HCT116 (cell line): Measurements from ENCODE around the gene CDC42BPB. TPM values are rescaled to one million over a fixed set of nuclear protein-coding genes. Genes with fewer than 3 reads are reported as not detected.
"Not testable (repeated sequence)": the region's sequence is repeated elsewhere in the genome, so short reads cannot be mapped to it uniquely, and the experiment has no call there.

Source experiments
- ATAC-seq: fragments of 200-7000 bp; cut with Tn5 transposase; 2 replicates; pipeline ENCODE4 v1.9.1; 2020; ENCODE audit warnings: mild to moderate bottlenecking, moderate library complexity
- BruUV-seq: library from RNA; stranded (reverse); fragments of 400-500 nt; replicated peaks from 2 replicates; lab custom pipeline; 2021; lab: Mats Ljungman, UMichigan
- CTCF ChIA-PET: fragments of 300-600 bp; sonication (Branson Sonifier 250); formaldehyde crosslinking; loops from one replicate; lab custom pipeline; 2021; ENCODE audit warnings: antibody characterized with exemption; lab: Charles Lee
- POLR2A ChIA-PET: fragments of 300-600, 350-600 bp; sonication (Branson Sonifier 250); formaldehyde crosslinking; loops from one replicate; lab custom pipeline; 2021; ENCODE audit warnings: antibody characterized with exemption; lab: Charles Lee
- RAD21 ChIA-PET, 2 experiments: fragments of 300-600 bp; sonication (Branson Sonifier 250); formaldehyde crosslinking; loops; one replicate each; lab custom pipeline; 2023; ENCODE audit warnings: low total read pairs in 2 of 2; ENCODE audit not compliant: uncharacterized antibody in 2 of 2, unreplicated experiment in 2 of 2, low non-redundant PET in 1 of 2; lab: Charles Lee
- DNase-seq: peaks from one replicate; pipeline ENCODE4 v3.0.0-alpha.2; 2010; ENCODE audit warnings: low read depth, low spot score
- H2AFZ ChIP-seq: fragments of 200-600 bp; shearing (Covaris generic), sonication (generic); 2 replicates; pipeline ENCODE4 v1.6.1; 2017; ENCODE audit warnings: low read depth, mixed run types, mixed read lengths, antibody characterized with exemption, low read length; ENCODE audit not compliant: poor library complexity, severe bottlenecking
- H3K27ac ChIP-seq: 2 replicates; pipeline ENCODE4 v1.5.1; 2012; ENCODE audit warnings: low read depth, low read length
- H3K27me3 ChIP-seq: fragments of 200-600 bp; sonication (generic); 2 replicates; pipeline ENCODE4 v1.6.1; 2016; ENCODE audit warnings: mixed run types, low read length, mixed read lengths; ENCODE audit not compliant: insufficient read depth
- H3K36me3 ChIP-seq, 2 experiments: fragments of 200-500 bp in 1 of 2; fragments of 200-600 bp in 1 of 2; sonication (Bioruptor generic) in 1 of 2; sonication (generic) in 1 of 2; 2 replicates each; pipeline versions ENCODE4 v1.5.1 to v1.6.1; 2014 to 2016; ENCODE audit warnings: low read length in 2 of 2, inconsistent platforms in 1 of 2, mixed read lengths in 1 of 2, mixed run types in 1 of 2; ENCODE audit not compliant: insufficient read depth in 2 of 2, control insufficient read depth in 1 of 2
- H3K4me1 ChIP-seq, 2 experiments: fragments of 200-600 bp in 1 of 2; sonication (generic) in 1 of 2; 2 replicates each; pipeline versions ENCODE4 v1.5.1 to v1.6.1; 2012 to 2017; ENCODE audit warnings: low read length in 2 of 2, inconsistent platforms in 1 of 2, mild to moderate bottlenecking in 1 of 2, mixed read lengths in 1 of 2, mixed run types in 1 of 2, moderate library complexity in 1 of 2; ENCODE audit not compliant: insufficient read depth in 2 of 2, control insufficient read depth in 1 of 2
- H3K4me2 ChIP-seq: fragments of 200-600 bp; sonication (generic); 2 replicates; pipeline ENCODE4 v1.6.1; 2017; ENCODE audit warnings: mixed run types, low read length, mixed read lengths
- H3K4me3 ChIP-seq, 2 experiments: fragments of 200-600 bp in 1 of 2; sonication (generic) in 1 of 2; replicated peaks in 1 of 2; 2 replicates each; pipeline ENCODE4 v1.5.1; 2011 to 2016; ENCODE audit warnings: low read length in 2 of 2, control low read depth in 1 of 2, low read depth in 1 of 2, mild to moderate bottlenecking in 1 of 2, mixed read lengths in 1 of 2, mixed run types in 1 of 2
- H3K79me2 ChIP-seq: fragments of 200-600 bp; sonication (generic); 2 replicates; pipeline ENCODE4 v1.6.1; 2017; ENCODE audit warnings: mild to moderate bottlenecking, mixed run types, low read length, moderate library complexity, mixed read lengths; ENCODE audit not compliant: insufficient read depth
- H3K9ac ChIP-seq: fragments of 200-600 bp; sonication (generic); 2 replicates; pipeline ENCODE4 v1.6.1; 2016; ENCODE audit warnings: low read length, mixed read lengths
- H3K9me2 ChIP-seq: fragments of 200-600 bp; sonication (generic), shearing (Covaris generic); 2 replicates; pipeline ENCODE4 v1.6.1; 2017; ENCODE audit warnings: mixed run types, mild to moderate bottlenecking, moderate library complexity; ENCODE audit not compliant: insufficient read depth
- H3K9me3 ChIP-seq, 2 experiments: fragments of 200-500 bp in 1 of 2; fragments of 200-600 bp in 1 of 2; sonication (Bioruptor generic) in 1 of 2; sonication (generic) in 1 of 2; 2 replicates each; pipeline ENCODE4 v1.6.1; 2014 to 2017; ENCODE audit warnings: low read length in 2 of 2, mixed read lengths in 2 of 2, inconsistent platforms in 1 of 2, low read depth in 1 of 2, mild to moderate bottlenecking in 1 of 2, mixed run types in 1 of 2, moderate library complexity in 1 of 2; ENCODE audit not compliant: control insufficient read depth in 1 of 2, insufficient read depth in 1 of 2
- H4K20me1 ChIP-seq: fragments of 200-600 bp; sonication (generic), shearing (Covaris generic); 2 replicates; pipeline ENCODE4 v1.6.1; 2017; ENCODE audit warnings: mixed run types, mild to moderate bottlenecking, moderate library complexity; ENCODE audit not compliant: insufficient read depth
- CEBPB ChIP-seq: IDR thresholded peaks from 2 replicates; pipeline ENCODE4 v1.6.1; 2012; ENCODE audit warnings: low read depth
- FOSL1 ChIP-seq: IDR thresholded peaks from 2 replicates; pipeline ENCODE4 v1.6.1; 2012; ENCODE audit warnings: low read depth
- POLR2A ChIP-seq: IDR thresholded peaks from 2 replicates; pipeline ENCODE4 v1.7.0; 2011; ENCODE audit warnings: borderline replicate concordance; ENCODE audit not compliant: insufficient read depth, insufficient read length; ENCODE audit errors: extremely low read depth
- POLR2AphosphoS5 ChIP-seq: IDR thresholded peaks from 2 replicates; pipeline ENCODE4 v1.6.1; 2011; ENCODE audit warnings: mild to moderate bottlenecking, low read depth, low read length, moderate library complexity
- SIN3A ChIP-seq: IDR thresholded peaks from 2 replicates; pipeline ENCODE4 v1.6.1; 2012; ENCODE audit warnings: low read depth
- YY1 ChIP-seq: IDR thresholded peaks from 2 replicates; pipeline ENCODE4 v1.6.1; 2011; ENCODE audit warnings: low read length, low read depth, moderate library complexity, mild to moderate bottlenecking; ENCODE audit not compliant: insufficient replicate concordance; ENCODE audit errors: extremely low read depth
- intact Hi-C: fragments of 100-400 bp; cut with micrococcal nuclease; formaldehyde crosslinking; loops from 2 replicates; pipeline ENCODE4 v1.10.0; 2022
- total RNA-seq: library from RNA; stranded (reverse); gene quantifications from one replicate; pipeline ENCODE4 v1.2.1, GENCODE V29; 2021; ENCODE audit not compliant: unreplicated experiment
- TF ChIP-seq, protein P1 (sequence below): IDR thresholded peaks from 2 replicates; pipeline ENCODE4 v1.6.1; 2012

CDC42BPB gene
- total RNA-seq, 1 experiment from 2014 or later = 85.6 TPM

DNA sequence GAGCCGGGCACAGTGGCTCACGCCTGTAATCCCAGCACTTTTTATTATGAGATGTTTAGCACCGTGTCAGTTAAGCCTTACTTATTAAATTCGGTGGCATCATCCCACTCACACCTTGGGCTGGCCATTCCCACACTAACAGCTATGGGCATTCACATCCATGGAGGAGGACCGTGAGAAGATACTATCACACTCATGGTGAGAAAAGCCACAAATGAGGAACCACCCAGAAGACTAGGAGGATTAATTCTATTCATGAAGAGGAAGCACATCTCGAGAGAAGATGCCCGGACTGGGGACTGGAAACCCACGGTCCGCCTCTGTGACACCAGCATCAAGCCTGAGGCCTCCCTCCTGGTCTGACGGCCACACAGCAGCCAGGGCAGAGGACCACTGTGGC, 4.9 kb downstream of the CDC42BPB start:
- H3K9ac ChIP-seq = no peak overlapping the region
- no peak for DNase-seq
- ChIA-PET RAD21 (no interaction called here), POLR2A (no interaction called here), CTCF (no interaction called here)
- H2AFZ ChIP-seq = no peak overlapping the region
- H3K4me3 ChIP-seq = no peak overlapping the region
- no peak for TF ChIP-seq FOSL1
- TF ChIP-seq POLR2A = no peak
- TF ChIP-seq, protein P1, sequence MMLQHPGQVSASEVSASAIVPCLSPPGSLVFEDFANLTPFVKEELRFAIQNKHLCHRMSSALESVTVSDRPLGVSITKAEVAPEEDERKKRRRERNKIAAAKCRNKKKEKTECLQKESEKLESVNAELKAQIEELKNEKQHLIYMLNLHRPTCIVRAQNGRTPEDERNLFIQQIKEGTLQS = no peak
- no peak for TF ChIP-seq CEBPB
- TF ChIP-seq POLR2AphosphoS5 = no peak
- no peaks in the 10 kb centered on the region for H3K9me3 ChIP-seq
- no peak overlapping the region for H3K27ac ChIP-seq
- intact Hi-C loops = no loop called here
- H3K4me1 ChIP-seq = peaks cover 7 to 13% of the 10 kb centered on the region in 2 experiments; a peak in 3 of 4 replicates
- H3K79me2 ChIP-seq = peaks cover 83% of the 10 kb centered on the region
- no TSS peak for BruUV-seq
- no peak for ATAC-seq
- no peak overlapping the region for H3K4me2 ChIP-seq
- no peaks in the 10 kb centered on the region for H3K27me3 ChIP-seq
- H3K9me2 ChIP-seq = no peaks in the 10 kb centered on the region
- H4K20me1 ChIP-seq = no peaks in the 10 kb centered on the region; the same call in 1 of the 2 replicates
- H3K36me3 ChIP-seq = 0 out of 4 replicates have a peak, but pooled peaks cover 0 to 3% of the 10 kb centered on the region in 2 experiments

DNA sequence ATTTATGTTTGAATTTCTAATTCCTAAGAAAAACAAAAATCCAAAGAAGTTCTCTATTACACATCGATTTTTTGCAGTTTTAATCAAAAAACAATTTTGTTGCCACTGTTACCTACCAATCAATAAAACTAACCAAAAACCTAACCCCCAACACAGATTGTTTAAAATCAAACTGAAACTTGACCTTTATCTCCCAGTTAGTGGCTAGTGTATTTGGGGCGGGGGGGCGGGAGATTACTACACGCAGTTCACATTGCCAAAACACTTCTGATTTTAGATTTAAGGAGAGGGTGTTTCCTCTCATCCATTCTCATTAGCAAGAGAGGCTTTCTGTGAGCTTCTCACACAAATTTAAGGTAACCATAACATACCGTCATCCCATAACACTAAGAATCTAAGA, 6.4 kb downstream of the CDC42BPB start:
- no peaks in the 10 kb centered on the region for H3K27me3 ChIP-seq
- H2AFZ ChIP-seq = no peak overlapping the region
- intact Hi-C loops = no loop called here
- RAD21 ChIA-PET = no interaction called here
- no peaks in the 10 kb centered on the region for H3K9me2 ChIP-seq
- H3K79me2 ChIP-seq = peaks cover 91% of the 10 kb centered on the region
- CTCF ChIA-PET = no interaction called here
- no peaks in the 10 kb centered on the region; the same call in 1 of the 2 replicates for H4K20me1 ChIP-seq
- ATAC-seq (no peak), DNase-seq (no peak)
- no peak overlapping the region for H3K9ac ChIP-seq
- POLR2A ChIA-PET = no interaction called here
- no peak overlapping the region for H3K27ac ChIP-seq
- no peaks in the 10 kb centered on the region for H3K9me3 ChIP-seq
- no TSS peak for BruUV-seq
- H3K4me1 ChIP-seq = peaks cover 5 to 9% of the 10 kb centered on the region in 2 experiments; a peak in 3 of 4 replicates
- H3K36me3 ChIP-seq = 0 out of 4 replicates have a peak, but pooled peaks cover 0 to 3% of the 10 kb centered on the region in 2 experiments
- H3K4me3 ChIP-seq = no peak overlapping the region
- no peak for TF ChIP-seq SIN3A
- TF ChIP-seq YY1 = no peak
- TF ChIP-seq, all 23 proteins: peak for 0
- no peak overlapping the region for H3K4me2 ChIP-seq

DNA sequence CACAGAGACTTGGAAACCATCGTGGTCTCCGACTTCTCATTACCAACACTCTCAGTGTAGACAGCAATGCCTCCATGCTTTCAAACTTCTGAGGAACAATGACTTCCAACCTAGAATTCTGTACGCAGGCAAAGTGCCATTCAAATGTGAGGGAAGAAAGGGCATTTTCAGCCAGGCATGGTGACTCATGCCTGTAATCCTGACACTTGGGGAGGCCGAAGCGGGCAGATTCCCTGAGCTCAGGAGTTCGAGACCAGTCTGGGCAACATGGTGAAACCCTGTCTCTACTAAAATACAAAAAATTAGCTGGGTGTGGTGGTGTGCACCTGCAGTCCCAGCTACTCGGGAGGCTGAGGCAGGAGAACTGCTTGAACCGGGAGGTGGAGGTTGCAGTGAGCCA, 9.9 kb downstream of the CDC42BPB start:
- H3K9ac ChIP-seq, RAD21 ChIA-PET, H3K27me3 ChIP-seq, H3K4me1 ChIP-seq, H3K4me3 ChIP-seq, BruUV-seq, H3K9me3 ChIP-seq, H3K36me3 ChIP-seq, H3K4me2 ChIP-seq, H2AFZ ChIP-seq, intact Hi-C loops, ATAC-seq, H3K9me2 ChIP-seq, H3K27ac ChIP-seq, CTCF ChIA-PET, POLR2A ChIA-PET, DNase-seq, H4K20me1 ChIP-seq: not testable (repeated sequence)
- peaks cover 91% of the 10 kb centered on the region for H3K79me2 ChIP-seq
